ENCODE measurements around the gene PHLDA3.
"Not testable (repeated sequence)": the region's sequence is repeated elsewhere in the genome, so short reads cannot be mapped to it uniquely, and the experiment has no call there.

PHLDA3 gene

DNA sequence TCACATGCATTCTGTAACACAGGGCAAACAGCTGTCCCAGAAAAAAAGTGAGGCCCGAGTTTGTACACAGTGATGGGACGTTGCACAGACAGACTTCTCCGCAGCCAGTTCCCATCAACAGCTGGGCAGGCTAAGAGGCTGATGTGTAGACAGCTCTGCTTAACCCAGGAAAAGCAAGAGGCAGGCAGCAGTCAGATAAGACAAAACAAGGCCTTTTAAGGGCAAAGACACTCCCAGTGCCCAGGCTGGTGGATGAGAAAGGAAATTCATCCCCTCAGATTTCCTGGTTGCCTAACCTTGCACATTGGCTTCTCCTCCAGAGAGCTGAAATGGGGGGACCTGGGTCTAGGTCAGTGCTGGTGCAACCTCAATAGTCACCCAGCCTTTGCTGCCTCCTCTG, 17.2 kb upstream of the PHLDA3 start:
- DNase-seq (ENCODE audit: low read depth), result no peak

- DNase-seq (ENCODE audit: low read depth), result no peak
These were observed 16.3 kb upstream of the PHLDA3 start for GRCh38 chr1:201485184-201485774.

DNA sequence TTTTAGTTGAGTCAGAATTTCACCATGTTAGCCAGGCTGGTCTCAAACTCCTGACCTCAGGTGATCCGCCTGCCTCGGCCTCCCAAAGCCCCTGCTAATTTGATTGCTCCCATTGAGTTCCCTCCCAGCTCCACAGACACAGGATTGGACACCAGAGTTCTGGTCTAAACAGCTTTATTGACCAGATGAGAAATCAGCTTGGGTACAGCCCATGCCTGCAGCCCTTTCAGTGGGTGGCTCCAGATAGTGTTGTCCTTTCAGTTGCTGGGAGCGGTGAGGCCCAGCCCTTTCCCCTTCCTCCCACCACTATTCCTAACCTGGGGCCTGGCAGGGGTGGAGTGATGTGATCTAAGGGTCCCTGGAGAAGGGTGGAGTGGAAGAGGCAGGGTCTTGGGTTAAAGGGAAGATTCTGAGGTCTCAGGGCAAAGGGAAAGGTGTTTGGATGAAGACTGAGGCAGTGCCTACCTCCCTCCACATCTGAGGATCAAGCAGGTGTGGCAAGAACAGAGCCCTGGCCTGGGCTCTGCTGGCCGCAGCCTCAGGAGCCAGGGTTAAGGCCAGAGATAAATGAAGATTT, 14.5 kb upstream of the PHLDA3 start:
- no peak for DNase-seq (ENCODE audit: low read depth)

DNA sequence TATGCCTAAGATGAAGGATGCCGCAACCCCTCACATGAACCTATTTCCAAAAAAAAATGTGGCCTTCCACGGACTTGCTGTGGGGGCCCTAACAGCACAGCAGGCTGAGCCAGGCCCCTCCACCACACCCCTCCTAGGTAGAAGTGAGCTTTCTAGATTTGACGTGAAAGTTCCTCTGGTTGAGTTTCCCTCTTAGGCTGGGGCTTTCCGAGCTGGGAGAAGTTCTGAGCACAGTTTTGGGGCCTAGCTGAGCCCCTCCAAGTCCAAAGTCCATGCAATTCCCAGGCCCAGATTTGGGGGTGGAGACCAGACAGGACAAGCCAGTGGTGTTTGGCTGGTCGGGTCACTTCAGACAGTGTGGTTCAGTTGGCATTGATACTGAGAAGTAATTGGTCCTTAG, 13.8 kb upstream of the PHLDA3 start:
- no peak for DNase-seq (ENCODE audit: low read depth)

DNA sequence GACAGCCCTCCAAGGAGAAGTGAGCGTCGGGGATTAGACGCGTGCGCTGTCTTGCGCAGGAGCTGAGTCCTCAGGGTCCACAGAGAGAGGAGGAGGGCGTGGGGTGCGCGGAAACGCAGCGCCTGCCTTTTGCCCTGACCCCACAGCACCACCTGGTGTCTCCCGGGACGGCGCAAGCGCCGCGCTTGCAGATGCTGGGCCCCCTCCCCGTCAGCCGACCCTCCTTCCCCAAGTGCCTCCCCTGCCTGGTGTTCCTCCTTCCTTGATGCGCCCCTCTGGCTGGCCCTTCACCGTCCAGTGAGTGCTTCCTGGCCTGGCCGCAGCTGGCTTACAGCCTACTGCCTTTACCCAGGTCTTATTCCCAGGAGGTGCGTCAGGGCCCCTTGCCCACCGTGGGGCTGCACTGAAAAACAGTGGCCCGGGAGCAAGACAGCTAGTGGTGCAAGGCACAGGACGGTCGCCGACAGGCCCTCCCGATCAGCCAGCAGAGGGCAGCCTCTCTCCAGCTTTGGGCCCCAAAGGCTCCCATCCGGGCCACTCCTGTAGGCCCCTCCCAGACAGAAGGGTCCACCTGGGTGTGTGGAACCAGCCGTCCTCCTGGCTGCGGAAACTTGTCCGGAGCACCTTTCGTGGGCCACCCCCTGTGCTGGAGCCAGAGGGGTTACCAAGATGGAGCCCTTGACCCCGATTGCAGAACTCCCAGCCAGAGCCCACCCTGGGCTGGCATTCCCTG, 12.9 kb upstream of the PHLDA3 start:
- no peak for DNase-seq (ENCODE audit: low read depth)

GRCh38 chr1:201481004-201481380, 12.0 kb upstream of the PHLDA3 start:
- DNase-seq (ENCODE audit: low read depth), result no peak

- DNase-seq (ENCODE audit: low read depth), result no peak
These were observed 11.4 kb upstream of the PHLDA3 start for GRCh38 chr1:201480231-201481003.

GRCh38 chr1:201479201-201479730, 10.3 kb upstream of the PHLDA3 start:
- no peak for DNase-seq (ENCODE audit: low read depth)

DNA sequence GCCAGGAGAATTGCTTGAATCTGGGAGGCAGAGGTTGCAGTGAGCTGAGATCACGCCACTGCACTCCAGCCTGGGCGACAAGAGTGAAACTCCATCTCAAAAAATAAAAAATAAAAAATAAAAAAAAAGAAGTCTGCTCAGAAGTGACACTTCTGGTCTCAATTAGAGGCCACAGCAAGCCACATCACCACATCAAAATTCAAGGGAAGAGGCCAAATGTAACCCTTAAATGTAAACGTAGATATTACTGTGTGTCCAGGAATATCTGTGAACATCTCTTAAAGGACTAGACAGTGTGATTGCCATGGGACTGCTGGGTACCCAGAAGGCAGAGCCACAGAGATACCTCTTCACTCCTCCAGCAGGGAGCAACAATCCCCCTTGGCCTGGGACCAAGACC, 9.7 kb upstream of the PHLDA3 start:
- DNase-seq (ENCODE audit: low read depth), result not testable (repeated sequence)

- DNase-seq (ENCODE audit: low read depth), result no peak
These were observed 7.8 kb upstream of the PHLDA3 start for GRCh38 chr1:201476670-201477344.

DNA sequence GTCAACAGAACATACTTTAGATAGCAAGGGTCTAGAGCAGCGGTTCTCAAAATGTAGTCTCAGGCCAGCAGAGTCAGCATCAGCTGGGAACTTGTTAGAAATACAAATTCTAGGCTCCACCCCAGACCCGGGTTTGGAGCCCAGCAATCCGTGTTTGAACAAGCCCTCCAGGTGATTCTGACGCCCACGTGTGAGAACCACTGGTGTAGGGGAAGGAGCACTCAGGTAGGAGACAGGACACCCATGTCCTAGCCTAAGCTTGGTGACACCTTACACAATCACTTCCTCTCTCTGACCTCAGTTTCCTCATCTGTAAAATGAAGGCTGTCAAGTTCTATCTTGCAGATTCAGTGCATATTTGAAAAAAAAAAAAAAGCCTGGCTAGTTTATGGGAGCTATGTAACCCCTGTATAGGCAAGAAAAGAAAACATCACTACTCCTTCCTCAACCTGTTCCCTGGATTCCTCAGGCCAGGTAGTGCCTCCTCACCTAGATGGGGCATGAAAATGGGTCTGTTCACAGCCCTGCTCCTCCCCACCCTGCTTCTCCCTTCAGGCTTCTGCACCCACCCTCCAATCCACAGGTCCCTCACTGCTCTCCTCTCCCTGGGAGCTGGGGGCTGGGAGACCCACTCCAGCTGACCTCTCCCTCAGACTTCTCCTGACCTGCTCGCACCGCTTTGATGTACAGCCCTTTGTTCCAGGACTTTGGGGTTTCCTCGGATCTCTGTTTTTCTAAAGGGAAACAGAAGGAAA, 7.1 kb upstream of the PHLDA3 start:
- no peak for DNase-seq (ENCODE audit: low read depth)

DNA sequence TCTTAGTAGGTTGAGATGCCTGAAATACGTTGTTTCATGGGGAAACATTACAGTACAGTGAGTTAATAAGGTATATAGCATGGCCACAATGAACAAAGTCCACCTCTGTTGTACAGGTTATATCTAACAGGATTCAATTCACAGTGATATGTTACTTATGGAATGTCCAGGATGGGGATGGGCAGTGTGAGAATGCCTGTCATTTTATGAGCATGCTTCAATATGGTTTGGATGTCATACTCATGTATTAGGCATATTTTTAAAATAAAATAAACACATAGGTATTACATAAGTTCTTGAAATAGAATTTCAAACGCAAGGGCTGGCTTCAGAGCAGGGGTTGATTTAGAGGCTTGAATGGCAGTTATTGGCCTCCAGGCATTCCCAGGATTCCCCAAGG, 6.1 kb upstream of the PHLDA3 start:
- no peak for DNase-seq (ENCODE audit: low read depth)

DNA sequence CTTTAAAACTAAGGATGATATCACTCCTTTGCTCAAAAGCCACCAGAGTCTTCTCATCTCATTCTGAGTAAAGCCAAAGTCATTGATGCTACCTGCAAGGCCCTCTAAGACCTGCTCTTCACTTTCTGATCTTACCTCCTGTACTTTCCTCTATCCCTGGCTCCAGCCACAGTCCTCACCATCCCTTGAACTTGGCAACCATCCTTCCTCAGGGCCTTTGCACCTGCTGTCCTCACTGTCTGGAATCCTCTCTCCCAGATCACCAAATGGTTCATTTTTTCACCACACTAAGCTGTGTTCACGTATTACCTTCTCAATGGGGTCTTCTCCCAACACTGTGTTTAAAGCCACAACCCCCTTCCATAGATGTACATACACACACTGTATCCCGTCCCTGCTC, 4.3 kb upstream of the PHLDA3 start:
- no peak for DNase-seq (ENCODE audit: low read depth)

GRCh38 chr1:201472321-201472720, 3.3 kb upstream of the PHLDA3 start:
- not testable (repeated sequence) for DNase-seq (ENCODE audit: low read depth)

DNA sequence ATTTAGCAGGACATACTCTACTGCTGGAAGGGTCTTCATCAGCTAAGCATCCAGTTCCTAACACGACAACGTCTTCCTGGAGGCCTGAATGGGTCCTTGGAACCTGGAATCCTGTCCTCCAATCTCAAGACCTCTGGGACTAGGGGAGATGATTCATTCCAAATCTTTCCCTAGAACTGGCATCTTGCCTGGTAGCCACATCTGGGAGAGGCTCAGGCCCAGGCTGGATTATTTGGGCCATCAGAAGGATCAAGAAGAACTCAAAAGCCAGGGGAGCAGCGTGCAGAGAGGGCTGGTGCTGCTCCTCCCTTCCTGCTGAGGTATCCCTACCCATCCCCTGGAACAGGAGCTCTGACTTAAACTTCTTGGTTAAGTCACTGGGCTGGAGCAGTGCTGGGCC, 2.8 kb upstream of the PHLDA3 start:
- DNase-seq (ENCODE audit: low read depth), result no peak

DNA sequence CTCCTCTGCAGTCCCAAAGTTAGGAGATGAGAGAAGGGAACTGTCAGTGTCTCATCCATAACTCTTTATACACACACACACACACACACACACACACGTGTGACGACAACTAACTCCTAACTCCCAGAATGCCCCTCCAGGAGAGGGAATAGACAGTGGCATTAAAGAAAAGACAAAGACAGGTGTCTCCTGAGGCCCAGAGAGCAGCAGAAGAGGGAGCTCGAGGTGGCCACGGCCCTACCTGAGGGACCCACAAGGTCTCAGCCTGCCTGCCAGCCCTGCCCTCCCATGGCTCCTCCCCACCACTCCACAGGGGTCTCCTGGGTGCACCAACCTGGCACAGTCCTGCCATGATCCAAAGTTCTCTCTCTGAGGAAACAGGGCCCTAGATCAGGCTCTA, 1.6 kb upstream of the PHLDA3 start:
- DNase-seq (ENCODE audit: low read depth), result no peak

DNA sequence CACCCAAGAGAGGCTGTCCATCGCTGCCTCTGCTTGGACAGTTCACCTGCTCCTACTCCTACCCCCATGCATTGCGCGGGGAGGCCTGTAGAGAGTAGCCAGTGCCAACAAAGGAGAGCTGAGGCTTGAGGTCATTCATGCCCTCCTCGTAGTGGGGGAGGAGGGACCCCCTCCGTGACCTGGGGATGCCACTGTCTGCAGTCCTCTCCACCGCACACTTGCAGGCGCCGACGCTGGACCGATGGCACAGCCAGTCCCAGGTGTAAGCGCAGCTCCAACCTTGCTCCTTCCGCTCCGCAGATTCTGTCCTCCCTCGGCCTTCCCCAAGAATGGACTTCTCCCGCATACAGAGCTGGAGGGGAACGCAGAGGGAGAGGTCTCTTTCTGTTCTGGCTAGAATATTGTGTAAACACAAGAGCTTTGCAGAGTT, 672 bp upstream of the PHLDA3 start:
- no peak for DNase-seq (ENCODE audit: low read depth)

DNA sequence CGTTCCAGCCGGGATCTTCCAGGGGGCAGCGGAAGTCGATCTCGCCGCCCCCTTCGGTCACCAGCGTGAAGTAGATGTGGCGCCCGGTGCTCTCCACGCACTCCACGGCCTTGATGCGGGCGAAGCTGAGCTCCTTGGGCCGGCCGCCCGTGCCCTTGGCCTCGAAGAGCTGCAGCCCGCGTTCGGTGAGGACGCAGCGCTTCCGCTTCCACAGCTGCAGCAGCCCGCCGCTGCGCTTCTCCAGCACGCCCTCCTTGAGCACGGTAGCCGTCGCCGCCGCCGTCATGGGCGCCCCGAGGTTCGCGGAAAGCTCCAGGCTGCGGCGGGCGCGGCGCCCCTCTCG, 516 bp downstream of the PHLDA3 start:
- no peak for DNase-seq (ENCODE audit: low read depth)

DNA sequence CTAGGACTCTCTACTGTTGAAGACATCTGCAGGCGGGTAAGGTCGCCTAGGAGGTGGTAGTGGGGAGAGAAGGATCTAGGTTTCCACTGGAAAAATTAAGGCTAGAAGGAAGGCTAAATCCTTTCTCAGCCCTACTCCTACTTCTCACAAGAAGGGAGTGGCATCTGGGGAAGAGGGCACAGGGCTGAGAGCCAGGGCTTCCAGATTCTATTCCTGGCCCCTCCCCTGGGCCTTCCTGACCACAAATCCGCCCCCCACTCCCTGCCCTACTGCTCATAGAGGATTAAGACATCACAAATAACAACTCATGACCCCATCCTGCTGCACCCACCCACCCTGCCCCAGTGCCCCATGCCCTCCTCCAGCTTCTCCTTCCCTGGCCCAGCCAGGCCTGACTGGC, 2.5 kb downstream of the PHLDA3 start:
- DNase-seq (ENCODE audit: low read depth), result no peak

- no peak for DNase-seq (ENCODE audit: low read depth)
These were observed 3.2 kb downstream of the PHLDA3 start for GRCh38 chr1:201465698-201466290.

GRCh38 chr1:201463071-201463552, 5.9 kb downstream of the PHLDA3 start:
- no peak for DNase-seq (ENCODE audit: low read depth)

Measured in non-pigmented ciliary epithelial cell (primary cell).